Measurements from ENCODE around the gene TNRC6A. TPM values are rescaled to one million over a fixed set of nuclear protein-coding genes. Genes with fewer than 3 reads are reported as not detected.
"Not testable (repeated sequence)": the region's sequence is repeated elsewhere in the genome, so short reads cannot be mapped to it uniquely, and the experiment has no call there.

The TNRC6A gene
- total and polyA plus RNA-seq, 4 experiments from 2014 or later, result 0.88 to 103 (median 63.3) TPM

GRCh38 chr16:24841291-24841690 lies 111.8 kb downstream of the TNRC6A start:
- Histone ChIP-seq H3K9me3 (ENCODE audit: control insufficient read depth in 1 of 2, low read length in 2 of 2) (no peaks in the 10 kb centered on the region), H3K27ac (ENCODE audit: low read depth, low read length) (no peak overlapping the region), H3K4me3 (ENCODE audit: low read length in 2 of 2) (no peak overlapping the region), H3K4me1 (ENCODE audit: insufficient read depth, low read length) (no peaks in the 10 kb centered on the region), H3K36me3 (ENCODE audit: insufficient read depth, low read length) (no peaks in the 10 kb centered on the region), H3K27me3 (ENCODE audit: insufficient read depth, low read length) (no peaks in the 10 kb centered on the region)
- ChIA-PET CTCF (ENCODE audit: partially characterized antibody) (no interaction called here), POLR2A (ENCODE audit: partially characterized antibody) (no interaction called here)
- Mint-ChIP-seq H3K4me3 (no peak overlapping the region), H3K36me3 (peaks cover 0 to 12% of the 10 kb centered on the region in 2 donors), H3K27me3 (no peaks in the 10 kb centered on the region), H3K27ac (no peak overlapping the region), H3K4me1 (no peaks in the 10 kb centered on the region), H3K9me3 (no peaks in the 10 kb centered on the region)
- no peak for DNase-seq
- intact Hi-C loops (cut with micrococcal nuclease), result no loop called here

GRCh38 chr16:24844101-24845030 lies 114.9 kb downstream of the TNRC6A start:
- CTCF ChIA-PET (ENCODE audit: partially characterized antibody), result no interaction called here

GRCh38 chr16:24845031-24845365 lies 115.5 kb downstream of the TNRC6A start:
- CTCF ChIA-PET (ENCODE audit: partially characterized antibody); H3K27ac Mint-ChIP-seq; H3K36me3 ChIP-seq (ENCODE audit: insufficient read depth, low read length); H3K27me3 ChIP-seq (ENCODE audit: insufficient read depth, low read length); H3K27me3 Mint-ChIP-seq; H3K9me3 ChIP-seq (ENCODE audit: control insufficient read depth in 1 of 2, low read length in 2 of 2); H3K4me1 ChIP-seq (ENCODE audit: insufficient read depth, low read length); H3K36me3 Mint-ChIP-seq; H3K27ac ChIP-seq (ENCODE audit: low read depth, low read length); H3K4me3 Mint-ChIP-seq; H3K4me1 Mint-ChIP-seq; DNase-seq; POLR2A ChIA-PET (ENCODE audit: partially characterized antibody); H3K4me3 ChIP-seq (ENCODE audit: low read length in 2 of 2); H3K9me3 Mint-ChIP-seq; intact Hi-C loops (cut with micrococcal nuclease): not testable (repeated sequence)

More at GRCh38 chr16:24844101-24845030, 114.9 kb downstream of the TNRC6A start:
- no peaks in the 10 kb centered on the region for H3K27me3 ChIP-seq (ENCODE audit: insufficient read depth, low read length)
- no peaks in the 10 kb centered on the region for H3K4me1 ChIP-seq (ENCODE audit: insufficient read depth, low read length)
- intact Hi-C loops (cut with micrococcal nuclease), result no loop called here
- H3K9me3 ChIP-seq (ENCODE audit: control insufficient read depth in 1 of 2, low read length in 2 of 2), result no peaks in the 10 kb centered on the region
- no peak overlapping the region for H3K27ac ChIP-seq (ENCODE audit: low read depth, low read length)
- Mint-ChIP-seq H3K27me3 (no peaks in the 10 kb centered on the region), H3K36me3 (peaks cover 0 to 8% of the 10 kb centered on the region in 2 donors), H3K9me3 (no peaks in the 10 kb centered on the region), H3K4me1 (no peaks in the 10 kb centered on the region), H3K27ac (peak overlapping the region in 2 of 7 donors; percentile 12 to 63), H3K4me3 (no peak overlapping the region)
- POLR2A ChIA-PET (ENCODE audit: partially characterized antibody), result no interaction called here
- no peaks in the 10 kb centered on the region for H3K36me3 ChIP-seq (ENCODE audit: insufficient read depth, low read length)
- no peak for DNase-seq
- H3K4me3 ChIP-seq (ENCODE audit: low read length in 2 of 2), result no peak overlapping the region

- no peaks in the 10 kb centered on the region for H3K36me3 ChIP-seq (ENCODE audit: insufficient read depth, low read length)
- no peak within 1 kb of the TSS for H3K27ac ChIP-seq (ENCODE audit: low read depth, low read length)
- POLR2A ChIA-PET (ENCODE audit: partially characterized antibody), result no interaction called here
- H3K4me1 ChIP-seq (ENCODE audit: insufficient read depth, low read length), result no peaks in the 10 kb centered on the region
- Mint-ChIP-seq H3K4me3 (no peak within 1 kb of the TSS), H3K27ac (peak within 1 kb of the TSS in 1 of 7 donors; percentile 65), H3K36me3 (peaks cover 0 to 8% of the 10 kb centered on the region in 2 donors), H3K27me3 (no peaks in the 10 kb centered on the region), H3K9me3 (no peaks in the 10 kb centered on the region), H3K4me1 (no peaks in the 10 kb centered on the region)
- CTCF ChIA-PET (ENCODE audit: partially characterized antibody), result no interaction called here
- no peak for DNase-seq
- intact Hi-C loops (cut with micrococcal nuclease), result no loop called here
- no peak within 1 kb of the TSS for H3K4me3 ChIP-seq (ENCODE audit: low read length in 2 of 2)
- no peaks in the 10 kb centered on the region for H3K9me3 ChIP-seq (ENCODE audit: control insufficient read depth in 1 of 2, low read length in 2 of 2)
- H3K27me3 ChIP-seq (ENCODE audit: insufficient read depth, low read length), result no peaks in the 10 kb centered on the region
These were observed 116.5 kb downstream of the TNRC6A start, which contains the start of gene SLC5A11 for GRCh38 chr16:24845726-24846547. SLC5A11 (plus strand) TSS chr16:24845963; CDS start chr16:24858644, 12,681 bp downstream.

GRCh38 chr16:24846548-24847357 lies 117.3 kb downstream of the TNRC6A start:
- Histone ChIP-seq H3K27ac (ENCODE audit: low read depth, low read length) (no peak overlapping the region), H3K4me3 (ENCODE audit: low read length in 2 of 2) (no peak overlapping the region), H3K36me3 (ENCODE audit: insufficient read depth, low read length) (no peaks in the 10 kb centered on the region), H3K27me3 (ENCODE audit: insufficient read depth, low read length) (no peaks in the 10 kb centered on the region), H3K9me3 (ENCODE audit: control insufficient read depth in 1 of 2, low read length in 2 of 2) (no peaks in the 10 kb centered on the region), H3K4me1 (ENCODE audit: insufficient read depth, low read length) (no peaks in the 10 kb centered on the region)
- no peaks in the 10 kb centered on the region for H3K9me3 Mint-ChIP-seq
- ChIA-PET CTCF (ENCODE audit: partially characterized antibody) (no interaction called here), POLR2A (ENCODE audit: partially characterized antibody) (no interaction called here)
- intact Hi-C loops (cut with micrococcal nuclease), result no loop called here
- no peak overlapping the region for H3K27ac Mint-ChIP-seq
- H3K27me3 Mint-ChIP-seq, result no peaks in the 10 kb centered on the region
- no peak for DNase-seq
- H3K4me1 Mint-ChIP-seq, result peaks cover 0 to under 1% (median 0%) of the 10 kb centered on the region in 4 donors
- no peak overlapping the region for H3K4me3 Mint-ChIP-seq
- peaks cover 0 to 8% of the 10 kb centered on the region in 2 donors for H3K36me3 Mint-ChIP-seq

GRCh38 chr16:24847358-24847664 lies 117.9 kb downstream of the TNRC6A start:
- no peak overlapping the region for H3K4me3 Mint-ChIP-seq
- CTCF ChIA-PET (ENCODE audit: partially characterized antibody), result no interaction called here
- intact Hi-C loops (cut with micrococcal nuclease), result no loop called here
- H3K27me3 Mint-ChIP-seq, result no peaks in the 10 kb centered on the region
- H3K27ac Mint-ChIP-seq, result no peak overlapping the region
- H3K4me1 Mint-ChIP-seq, result peaks cover 0 to 2% (median 0%) of the 10 kb centered on the region in 4 donors
- Histone ChIP-seq H3K4me3 (ENCODE audit: low read length in 2 of 2) (no peak overlapping the region), H3K27me3 (ENCODE audit: insufficient read depth, low read length) (no peaks in the 10 kb centered on the region), H3K9me3 (ENCODE audit: control insufficient read depth in 1 of 2, low read length in 2 of 2) (no peaks in the 10 kb centered on the region), H3K36me3 (ENCODE audit: insufficient read depth, low read length) (no peaks in the 10 kb centered on the region), H3K27ac (ENCODE audit: low read depth, low read length) (no peak overlapping the region), H3K4me1 (ENCODE audit: insufficient read depth, low read length) (no peaks in the 10 kb centered on the region)
- H3K9me3 Mint-ChIP-seq, result no peaks in the 10 kb centered on the region
- POLR2A ChIA-PET (ENCODE audit: partially characterized antibody), result no interaction called here
- peaks cover 0 to 8% of the 10 kb centered on the region in 2 donors for H3K36me3 Mint-ChIP-seq
- no peak for DNase-seq

GRCh38 chr16:24848065-24848464 lies 118.6 kb downstream of the TNRC6A start:
- H3K36me3 ChIP-seq (ENCODE audit: insufficient read depth, low read length), result no peaks in the 10 kb centered on the region
- H3K4me1 ChIP-seq (ENCODE audit: insufficient read depth, low read length), result no peaks in the 10 kb centered on the region
- Mint-ChIP-seq H3K9me3 (no peaks in the 10 kb centered on the region), H3K27me3 (no peaks in the 10 kb centered on the region), H3K4me3 (no peak overlapping the region), H3K36me3 (peaks cover 0 to 6% of the 10 kb centered on the region in 2 donors), H3K27ac (no peak overlapping the region), H3K4me1 (peaks cover 0 to 2% (median 0%) of the 10 kb centered on the region in 4 donors)
- H3K27me3 ChIP-seq (ENCODE audit: insufficient read depth, low read length), result no peaks in the 10 kb centered on the region
- ChIA-PET POLR2A (ENCODE audit: partially characterized antibody) (no interaction called here), CTCF (ENCODE audit: partially characterized antibody) (no interaction called here)
- no peaks in the 10 kb centered on the region for H3K9me3 ChIP-seq (ENCODE audit: control insufficient read depth in 1 of 2, low read length in 2 of 2)
- DNase-seq, result no peak
- intact Hi-C loops (cut with micrococcal nuclease), result no loop called here
- no peak overlapping the region for H3K4me3 ChIP-seq (ENCODE audit: low read length in 2 of 2)
- H3K27ac ChIP-seq (ENCODE audit: low read depth, low read length), result no peak overlapping the region

Data from CD4-positive, alpha-beta memory T cell (primary cell).